Motor neuron (in vitro differentiated cells): ENCODE results near the gene ZBTB7B. TPM values are rescaled to one million over a fixed set of nuclear protein-coding genes. Genes with fewer than 3 reads are reported as not detected.

ENCODE experiments used
- ATAC-seq, 8 experiments: fragments of 200-7000 bp; cut with Tn5 transposase; replicated peaks in 6 of 8; 2 replicates each; pipeline ENCODE4 v1.8.0; 2021; ENCODE audit warnings: mild to moderate bottlenecking in 8 of 8, moderate library complexity in 8 of 8
- H3K27ac ChIP-seq, 2 donors: fragments of 250-450 bp; sonication (Bioruptor Pico); 2 replicates each; pipeline ENCODE4 v1.9.0; 2021; ENCODE audit warnings: antibody characterized with exemption in 2 of 2, mild to moderate bottlenecking in 2 of 2, moderate library complexity in 1 of 2
- H3K4me1 ChIP-seq, 2 donors: fragments of 250-450 bp; sonication (Bioruptor Pico); replicated peaks in 1 of 2; 2 replicates each; pipeline ENCODE4 v1.6.1; 2021; ENCODE audit warnings: antibody characterized with exemption in 2 of 2, mild to moderate bottlenecking in 2 of 2, moderate library complexity in 1 of 2
- H3K4me3 ChIP-seq, 5 donors: fragments of 250-450 bp; sonication (Bioruptor Pico); 2 replicates each; pipeline ENCODE4 v1.9.0; 2021; ENCODE audit warnings: antibody characterized with exemption in 5 of 5, mild to moderate bottlenecking in 5 of 5, moderate library complexity in 4 of 5
- WGBS, 10 experiments: fragments of 450-650 bp; shearing (Covaris generic); methylation state at CpG; one replicate each; pipeline ENCODE4 v1.0.0; 2022; 5-methylcytosine and 5-hydroxymethylcytosine counted together
- in situ Hi-C, 9 experiments: fragments of 400-800 bp; cut with MboI; loops; one replicate each; pipeline ENCODE4 v1.15.0; 2021; ENCODE audit warnings: low sequenced_read_pairs in 9 of 9, low pct_unique_long_range_greater_than_20kb in 2 of 9; ENCODE audit not compliant: unreplicated experiment in 9 of 9
- total RNA-seq, 8 experiments: library from RNA; unstranded; fragments of 300-600 nt; gene quantifications; 2 replicates each; pipeline versions ENCODE4 v1.2.3 to v1.2.4, GENCODE V29; 2022

Gene ZBTB7B
- total RNA-seq, 8 experiments from 2014 or later: 3.1 to 26.9 (median 8.6) TPM

DNA sequence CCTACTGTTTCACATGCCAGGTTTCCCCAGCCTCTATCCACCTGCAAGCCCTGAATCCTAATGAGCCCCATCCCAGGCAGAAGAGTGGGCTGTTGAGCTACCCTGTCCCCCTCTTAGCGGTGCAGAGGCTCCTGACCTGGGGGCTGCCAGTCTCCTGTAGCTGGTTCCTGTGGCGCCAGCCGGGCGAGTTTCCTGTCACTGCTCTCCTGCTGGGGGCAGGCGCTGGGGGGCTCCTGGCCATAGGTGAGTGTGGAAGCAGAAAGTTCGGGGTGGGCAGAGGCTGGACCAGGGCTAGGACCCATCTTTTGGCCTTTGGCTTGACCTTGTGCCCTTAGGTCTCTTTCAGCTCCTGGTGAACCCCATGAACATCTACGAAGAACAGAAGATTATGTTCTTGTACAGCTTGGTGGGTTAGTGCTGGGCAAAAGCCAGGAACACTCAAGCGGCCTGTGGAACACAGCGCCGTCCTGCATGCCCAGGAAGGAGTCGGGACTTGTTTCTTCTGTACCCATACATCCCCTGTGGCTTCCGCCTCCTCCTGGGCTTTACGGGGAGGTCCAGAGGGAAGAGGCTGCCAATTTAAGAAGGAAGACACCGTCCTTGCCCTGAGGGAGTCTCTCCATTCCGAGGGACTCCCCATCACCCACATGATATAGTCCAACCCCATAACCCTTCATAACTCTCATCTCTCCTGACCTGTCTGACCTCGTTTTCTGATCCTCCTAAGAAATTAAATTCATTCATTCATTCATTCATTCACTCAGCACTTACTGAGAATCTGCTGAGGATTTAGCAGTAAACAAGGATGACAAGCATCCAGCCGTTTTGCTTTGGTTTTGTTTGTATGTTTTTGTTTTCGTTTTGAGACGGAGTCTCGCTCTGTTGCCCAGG is 32.0 kb downstream of the ZBTB7B start:
- Histone ChIP-seq H3K27ac (no peak overlapping the region), H3K4me1 (no peaks in the 10 kb centered on the region), H3K4me3 (no peak overlapping the region)
- in situ Hi-C loops: no loop called here
- ATAC-seq: no peak
- 58 to 94% (median 80%) methylated on average over 4 to 15 of the region's 20 CpGs; no CpG with 5 or more reads in 2 of the 10 experiments for WGBS, 10 experiments

DNA sequence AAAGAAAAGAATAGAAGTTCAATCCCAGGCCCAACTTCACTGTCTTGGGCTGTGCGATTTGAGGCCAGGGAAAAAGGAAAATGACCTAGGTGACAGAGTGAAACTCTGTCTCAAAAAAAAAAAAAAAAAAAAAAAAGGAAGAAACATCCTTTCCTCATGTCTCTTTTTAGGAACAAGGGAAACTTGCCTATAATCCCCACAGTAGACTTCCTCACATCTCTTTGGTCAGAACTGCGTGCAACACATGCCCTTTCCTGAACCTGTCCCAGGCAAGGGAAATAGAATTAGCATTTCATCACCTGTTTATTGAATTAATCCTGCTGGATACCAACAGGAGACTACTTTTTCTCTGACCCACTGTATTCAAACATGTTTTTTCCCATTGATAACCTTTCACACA is 33.3 kb downstream of the ZBTB7B start:
- Histone ChIP-seq H3K4me1 (no peaks in the 10 kb centered on the region), H3K27ac (no peak overlapping the region), H3K4me3 (no peak overlapping the region)
- ATAC-seq: no peak
- WGBS, 10 experiments: 70 to 91% (median 89%) methylated on average over 1 to 2 of the region's 2 CpGs; no CpG with 5 or more reads in 4 of the 10 experiments
- in situ Hi-C loops: no loop called here

DNA sequence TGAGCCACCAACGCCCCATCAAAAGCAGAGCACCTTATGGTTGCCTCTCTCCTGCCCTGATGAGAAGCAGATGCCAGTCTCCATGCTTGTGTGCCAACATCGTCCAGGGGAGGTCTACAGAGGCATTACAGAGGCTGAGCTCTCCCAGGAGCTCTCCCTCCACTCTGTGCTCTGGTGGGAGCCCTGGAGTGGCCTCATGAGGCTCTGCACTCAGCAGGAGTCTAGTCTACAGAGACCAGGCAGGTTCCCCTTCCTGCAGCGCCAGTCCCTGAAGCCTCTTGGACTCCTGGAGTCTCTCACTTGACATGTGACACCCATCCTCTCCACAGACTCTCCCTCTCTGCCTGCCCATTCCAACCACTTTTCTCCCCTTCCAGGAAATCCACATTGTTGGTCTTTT is 34.4 kb downstream of the ZBTB7B start:
- Histone ChIP-seq H3K4me1 (no peaks in the 10 kb centered on the region), H3K4me3 (no peak overlapping the region), H3K27ac (no peak overlapping the region)
- 20 to 94% (median 83%) methylated on average over 1 to 2 of the region's 3 CpGs; no CpG with 5 or more reads in 3 of the 10 experiments for WGBS, 10 experiments
- in situ Hi-C loops: no loop called here
- ATAC-seq: peak in 4 of 8 experiments; percentile 6 to 43 (median 27)

DNA sequence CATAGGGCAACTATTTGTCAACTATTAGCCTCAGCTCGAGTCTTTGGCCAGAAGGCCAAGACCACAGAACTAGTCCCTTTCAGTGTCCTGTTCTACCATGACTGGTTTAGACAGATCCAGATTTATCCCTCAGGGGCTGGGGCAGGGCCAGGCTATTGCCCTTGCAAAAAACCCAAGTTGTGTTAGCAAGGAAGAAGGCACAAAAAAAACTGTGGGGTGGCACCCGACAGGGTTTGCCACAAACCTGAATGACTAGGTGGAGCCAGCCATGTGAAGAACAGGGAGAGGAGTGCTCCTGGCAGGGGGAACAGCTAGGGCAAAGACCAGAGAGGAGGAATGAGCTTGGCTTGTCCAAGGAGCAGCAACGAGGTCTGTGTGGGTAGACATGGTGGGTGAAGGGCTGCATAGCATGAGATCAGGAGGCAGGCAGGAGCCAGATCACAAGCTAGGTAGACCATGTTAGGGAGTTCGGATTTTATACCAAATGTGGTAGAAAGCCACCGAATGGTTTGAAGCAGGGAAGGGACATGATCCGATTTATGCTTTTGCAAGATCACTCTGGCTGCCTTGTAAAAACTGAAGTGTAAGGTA is 35.3 kb downstream of the ZBTB7B start:
- WGBS, 10 experiments: 40 to 100% (median 81%) methylated on average over 1 to 6 of the region's 6 CpGs; no CpG with 5 or more reads in 1 of the 10 experiments
- in situ Hi-C loops: no loop called here
- H3K27ac ChIP-seq: no peak overlapping the region
- no peak overlapping the region for H3K4me3 ChIP-seq
- ATAC-seq: no peak
- H3K4me1 ChIP-seq: no peaks in the 10 kb centered on the region

DNA sequence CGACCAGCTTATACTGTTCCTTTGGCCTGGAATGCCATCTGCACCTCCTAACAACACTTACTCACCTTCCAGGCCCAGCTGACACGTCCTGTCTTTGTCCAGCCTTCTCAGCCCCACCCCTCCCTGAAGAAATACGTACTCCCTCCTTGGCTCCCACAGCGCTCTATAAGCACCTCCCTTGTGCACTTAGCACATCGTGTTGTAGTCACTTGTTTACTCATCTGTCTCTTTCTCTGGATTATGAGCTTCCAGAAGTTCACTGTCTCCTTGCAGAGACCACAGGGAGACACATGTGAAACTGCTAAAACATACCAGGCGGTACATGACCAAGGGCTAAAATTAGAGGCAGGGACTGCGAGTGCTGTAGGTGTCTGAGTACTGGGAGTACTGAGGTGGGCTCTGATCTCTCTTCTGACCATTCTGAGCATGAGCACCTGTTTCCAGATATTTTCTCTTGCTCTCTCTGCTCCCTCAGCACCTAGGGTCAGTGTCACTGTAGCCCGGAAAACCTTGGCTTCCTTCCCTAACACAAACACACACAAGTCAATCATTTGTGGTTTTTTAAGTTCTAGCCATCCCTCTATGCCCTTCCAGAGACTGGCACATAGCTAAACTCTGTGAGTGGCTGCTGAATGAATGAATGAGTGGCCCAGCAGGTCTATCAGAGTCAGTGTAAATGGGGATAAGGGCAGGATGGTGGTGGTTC is 36.2 kb downstream of the ZBTB7B start:
- Histone ChIP-seq H3K4me1 (no peaks in the 10 kb centered on the region), H3K4me3 (no peak overlapping the region), H3K27ac (no peak overlapping the region)
- ATAC-seq: peak in 7 of 8 experiments; percentile 39 to 100 (median 72)
- WGBS, 10 experiments: 20 to 80% (median 50%) methylated on average over 1 to 8 of the region's 8 CpGs; no CpG with 5 or more reads in 1 of the 10 experiments
- in situ Hi-C loops: no loop called here

DNA sequence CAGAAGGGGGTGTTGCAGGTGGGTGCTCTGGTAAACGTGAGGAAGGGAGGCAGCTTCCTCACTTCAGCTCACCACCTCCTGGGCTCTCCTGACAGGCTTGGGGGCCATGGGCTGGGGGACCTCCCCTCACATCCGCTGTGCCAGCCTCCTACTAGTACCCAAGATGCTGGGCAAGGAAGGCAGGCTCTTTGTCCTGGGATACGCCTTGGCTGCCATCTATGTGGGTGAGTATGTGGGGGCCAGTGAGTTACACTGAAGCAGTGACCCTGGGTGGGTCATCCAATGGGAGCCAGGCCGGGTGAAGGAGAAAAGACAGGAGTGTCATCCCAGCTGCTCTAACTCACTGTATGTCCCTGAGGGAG is 36.7 kb downstream of the ZBTB7B start:
- in situ Hi-C loops: no loop called here
- 30 to 83% (median 78%) methylated on average over 1 to 4 of the region's 4 CpGs; no CpG with 5 or more reads in 6 of the 10 experiments for WGBS, 10 experiments
- H3K27ac ChIP-seq: no peak overlapping the region
- H3K4me1 ChIP-seq: no peaks in the 10 kb centered on the region
- no peak overlapping the region for H3K4me3 ChIP-seq
- ATAC-seq: no peak

DNA sequence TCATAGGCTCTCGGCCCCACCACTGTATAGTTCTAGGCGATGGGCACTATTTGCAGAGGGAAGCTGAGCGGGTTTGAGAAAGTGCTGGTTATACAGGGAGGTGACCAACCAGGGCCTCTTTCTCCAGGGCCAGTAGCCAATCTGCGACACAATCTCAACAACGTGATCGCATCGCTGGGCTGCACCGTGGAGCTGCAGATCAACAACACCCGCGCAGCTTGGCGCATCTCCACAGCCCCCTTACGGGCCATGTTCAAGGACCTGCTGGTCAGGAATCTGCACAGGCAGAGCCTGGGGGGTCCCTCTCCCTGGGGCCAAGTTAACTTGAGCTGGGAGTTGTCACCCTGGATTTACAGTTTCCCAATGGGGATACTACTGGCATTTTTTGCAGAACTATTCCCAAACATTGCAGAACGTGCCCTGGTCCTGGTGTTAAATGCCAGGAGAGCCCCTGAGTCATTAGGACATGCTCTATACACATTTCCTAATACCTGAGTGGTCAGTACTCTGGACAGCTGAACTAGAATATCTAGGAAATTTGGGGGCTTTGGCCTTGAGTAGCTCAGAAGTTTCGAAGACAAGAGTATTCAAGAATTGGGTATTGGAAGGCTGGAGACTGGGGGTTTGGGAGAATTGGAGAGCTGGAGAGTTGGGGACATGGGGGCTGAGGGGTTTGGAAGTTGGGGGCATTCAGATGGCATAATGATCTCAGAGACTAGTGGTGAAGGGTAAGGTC is 37.9 kb downstream of the ZBTB7B start:
- 75 to 100% (median 83%) methylated on average over 1 to 10 of the region's 14 CpGs; no CpG with 5 or more reads in 3 of the 10 experiments for WGBS, 10 experiments
- ATAC-seq: no peak
- H3K27ac ChIP-seq: no peak overlapping the region
- H3K4me1 ChIP-seq: no peaks in the 10 kb centered on the region
- in situ Hi-C loops: no loop called here
- H3K4me3 ChIP-seq: no peak overlapping the region

DNA sequence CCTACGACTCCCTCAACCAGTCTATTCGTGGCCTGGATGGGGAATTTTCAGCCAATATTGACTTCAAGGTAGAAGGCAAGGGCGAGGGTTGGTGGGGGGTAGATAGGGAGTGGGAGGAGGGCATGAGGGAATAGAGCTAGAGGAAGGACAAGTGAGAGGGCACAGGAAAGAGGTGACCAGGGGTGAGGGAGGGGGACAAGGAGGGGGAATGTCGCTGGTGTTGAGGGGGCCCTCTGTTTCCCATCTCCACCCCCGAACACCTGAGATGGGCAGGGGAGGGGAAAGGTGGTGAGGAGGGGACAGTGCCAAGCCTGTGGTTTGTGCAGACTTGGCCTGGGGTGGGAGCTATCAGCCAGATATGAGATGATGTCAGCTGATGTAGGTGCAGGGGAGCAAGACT is 40.2 kb downstream of the ZBTB7B start:
- in situ Hi-C loops: no loop called here
- Histone ChIP-seq H3K4me1 (no peaks in the 10 kb centered on the region), H3K4me3 (no peak overlapping the region), H3K27ac (no peak overlapping the region)
- WGBS, 10 experiments: 37 to 57% (median 53%) methylated on average over 1 to 2 of the region's 5 CpGs; no CpG with 5 or more reads in 7 of the 10 experiments
- ATAC-seq: no peak

DNA sequence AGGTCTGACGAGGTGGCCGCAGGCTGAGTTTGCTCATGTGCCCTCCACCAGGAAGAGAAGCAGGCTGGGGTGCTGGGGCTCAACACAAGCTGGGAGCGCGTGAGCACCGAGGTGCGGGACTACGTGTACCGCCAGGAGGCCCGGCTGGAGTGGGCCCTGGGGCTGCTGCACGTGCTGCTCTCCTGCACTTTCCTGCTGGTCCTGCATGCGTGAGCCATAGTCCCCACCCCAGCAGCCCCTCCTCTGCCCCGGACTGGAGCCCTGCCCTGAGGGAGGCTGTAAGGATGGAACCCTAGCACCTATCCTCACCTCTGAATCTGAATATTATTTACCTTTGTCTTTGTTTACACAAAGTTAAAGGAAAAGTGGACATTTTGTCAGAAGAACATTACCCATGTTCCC is 40.7 kb downstream of the ZBTB7B start:
- Histone ChIP-seq H3K4me1 (no peaks in the 10 kb centered on the region), H3K27ac (no peak overlapping the region), H3K4me3 (no peak overlapping the region)
- 58 to 88% (median 83%) methylated on average over 3 to 11 of the region's 12 CpGs; no CpG with 5 or more reads in 4 of the 10 experiments for WGBS, 10 experiments
- in situ Hi-C loops: no loop called here
- no peak for ATAC-seq

DNA sequence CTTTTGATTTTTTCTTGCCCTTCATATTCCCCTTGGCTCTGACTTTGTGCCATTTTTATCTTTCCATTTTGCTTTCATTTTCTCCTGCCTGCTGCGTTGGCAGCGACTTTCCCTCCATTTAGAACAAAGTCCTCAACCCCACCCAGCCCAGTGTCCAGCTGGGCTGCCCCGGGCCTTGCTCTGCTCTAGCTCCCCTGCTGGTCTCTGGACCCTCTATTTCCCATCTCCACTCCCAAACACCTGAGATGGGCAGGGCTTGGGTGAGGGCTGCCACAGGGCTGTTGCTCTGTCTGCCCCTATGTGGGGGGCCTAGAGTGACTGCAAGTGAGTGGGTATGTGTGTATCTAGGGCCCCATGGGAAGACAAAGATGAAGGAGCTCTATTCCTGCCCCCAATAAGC is 41.2 kb downstream of the ZBTB7B start:
- no peak overlapping the region for H3K4me3 ChIP-seq
- in situ Hi-C loops: no loop called here
- H3K4me1 ChIP-seq: no peaks in the 10 kb centered on the region
- no peak overlapping the region for H3K27ac ChIP-seq
- WGBS, 10 experiments: 50 to 100% (median 91%) methylated on average over 2 to 3 of the region's 3 CpGs; no CpG with 5 or more reads in 2 of the 10 experiments
- ATAC-seq: no peak

DNA sequence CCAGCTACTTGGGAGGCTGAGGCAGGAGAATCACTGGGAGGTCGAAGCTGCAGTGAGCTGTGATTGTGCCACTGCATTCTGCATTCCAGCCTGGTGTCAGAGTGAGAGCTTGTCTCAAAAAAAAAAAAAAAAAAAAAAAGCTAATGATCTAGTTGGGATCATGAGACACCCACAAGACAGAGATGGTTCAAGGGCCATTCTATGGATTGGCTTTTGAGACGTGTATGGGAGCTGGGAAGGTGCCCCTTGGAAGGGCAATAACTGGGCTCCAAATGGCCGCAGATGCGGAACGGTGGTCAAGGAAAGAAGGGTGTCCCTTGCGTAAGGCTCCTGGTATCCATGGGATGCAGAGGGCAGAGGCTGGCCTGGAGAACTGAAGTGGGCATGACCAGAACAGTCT is 41.8 kb downstream of the ZBTB7B start:
- in situ Hi-C loops: no loop called here
- ATAC-seq: no peak
- Histone ChIP-seq H3K4me3 (no peak overlapping the region), H3K27ac (no peak overlapping the region), H3K4me1 (peaks cover under 1 to 2% of the 10 kb centered on the region in 2 donors)
- WGBS, 10 experiments: 58 to 100% (median 92%) methylated on average over 1 to 6 of the region's 6 CpGs; no CpG with 5 or more reads in 4 of the 10 experiments

DNA sequence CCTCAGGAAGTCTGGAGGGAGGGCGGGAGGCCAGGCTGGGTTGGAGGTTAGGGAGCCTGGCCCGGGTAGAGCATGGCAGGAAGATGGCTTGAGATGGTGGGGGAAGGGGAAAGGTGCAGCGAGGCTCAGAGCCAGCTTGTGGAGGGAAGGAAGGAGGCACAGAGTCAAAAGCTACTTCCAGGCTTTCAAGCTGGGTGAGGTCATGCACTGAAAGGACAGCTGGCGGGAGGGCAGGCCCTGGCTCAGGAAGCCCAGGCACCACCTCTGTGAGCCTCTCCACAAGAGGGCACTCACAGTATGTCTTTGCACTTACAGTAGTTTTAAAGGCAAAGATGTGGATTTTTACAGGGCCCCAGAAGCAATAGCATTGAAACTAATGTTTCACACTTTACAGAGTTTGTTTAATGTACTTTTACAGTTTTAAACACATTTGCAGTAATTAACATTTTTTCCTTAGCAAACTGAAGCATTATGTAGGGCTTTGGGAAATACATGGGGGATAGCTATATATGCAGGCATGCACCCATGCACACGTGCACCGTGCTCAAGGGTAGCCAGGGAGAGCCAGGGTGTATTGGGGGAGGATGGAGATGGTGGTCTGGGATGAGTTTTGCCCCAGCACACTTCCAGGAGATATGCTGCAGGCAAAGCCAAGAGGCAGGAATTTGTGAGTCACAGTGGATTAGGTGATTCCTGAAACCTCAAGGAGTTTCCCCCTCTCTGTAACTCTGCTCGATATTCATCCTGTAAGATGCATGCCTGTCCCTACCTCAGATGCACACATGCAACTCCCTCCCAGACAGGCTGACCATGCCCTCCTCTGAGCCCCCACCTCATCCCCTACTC is 42.4 kb downstream of the ZBTB7B start:
- 29 to 86% (median 75%) methylated on average over 1 to 4 of the region's 7 CpGs; no CpG with 5 or more reads in 3 of the 10 experiments for WGBS, 10 experiments
- no peak overlapping the region for H3K27ac ChIP-seq
- peaks cover 8% of the 10 kb centered on the region in 2 donors for H3K4me1 ChIP-seq
- in situ Hi-C loops: no loop called here
- peak; percentile 71 to 99 (median 86) for ATAC-seq
- no peak overlapping the region for H3K4me3 ChIP-seq
